GM12878 (cell line): ENCODE data around the gene DENND1A. TPM values are rescaled to one million over a fixed set of nuclear protein-coding genes. Genes with fewer than 3 reads are reported as not detected.

Source experiments
- ATAC-seq: fragments of 200-7000 bp; cut with Tn5 transposase; 3 replicates; pipeline ENCODE4 v1.9.1; 2020; ENCODE audit warnings: mild to moderate bottlenecking, moderate library complexity
- BruUV-seq: library from RNA; stranded (reverse); fragments of 400-500 nt; replicated peaks from 2 replicates; lab custom pipeline; 2021; lab: Mats Ljungman, UMichigan
- CTCF ChIA-PET: fragments of 300-600 bp; sonication (Branson Sonifier 250); formaldehyde crosslinking; extraction: SDS; loops from one replicate; lab custom pipeline; 2021; ENCODE audit warnings: inconsistent platforms; lab: Yijun Ruan, JAX
- POLR2A ChIA-PET: fragments of 350-600 bp; formaldehyde crosslinking; extraction: SDS; loops from one replicate; lab custom pipeline; 2021; ENCODE audit warnings: inconsistent platforms; lab: Charles Lee
- RAD21 ChIA-PET: fragments of 300-600 bp; sonication (Branson Sonifier 250); formaldehyde crosslinking; loops from one replicate; lab custom pipeline; 2023; ENCODE audit warnings: antibody characterized with exemption; ENCODE audit not compliant: unreplicated experiment; lab: Charles Lee
- SMC1A ChIA-PET: fragments of 300-600 bp; sonication (Branson Sonifier 250); formaldehyde crosslinking; loops from one replicate; lab custom pipeline; 2023; ENCODE audit not compliant: unreplicated experiment, uncharacterized antibody; lab: Charles Lee
- DNase-seq: peaks from one replicate; pipeline ENCODE4 v3.0.0-alpha.2; 2011; ENCODE audit warnings: low read depth, low spot score
- FAIRE-seq: peaks from 3 replicates; lab custom pipeline; 2011; peaks lifted over from hg19 to GRCh38; lab: Jason Lieb, UNC
- H2AFZ ChIP-seq: 2 replicates; pipeline ENCODE4 v1.6.0; 2011; ENCODE audit warnings: low read depth, low read length, control low read depth; ENCODE audit not compliant: control insufficient read depth
- H3K27ac ChIP-seq: 2 replicates; pipeline ENCODE4 v1.5.1; 2011; ENCODE audit warnings: control low read depth; ENCODE audit not compliant: control insufficient read depth, insufficient read depth
- H3K27me3 ChIP-seq, 2 experiments: replicated peaks in 1 of 2; 2 replicates each; pipeline versions ENCODE4 v1.6.0 to v1.6.1; 2011; ENCODE audit warnings: low read length in 1 of 2; ENCODE audit not compliant: control insufficient read depth in 2 of 2, insufficient read depth in 2 of 2
- H3K36me3 ChIP-seq, 2 experiments: 2 replicates each; pipeline ENCODE4 v1.5.1; 2011; ENCODE audit warnings: low read length in 1 of 2; ENCODE audit not compliant: control insufficient read depth in 2 of 2, insufficient read depth in 2 of 2
- H3K4me1 ChIP-seq: 2 replicates; pipeline ENCODE4 v1.6.1; 2011; ENCODE audit warnings: mild to moderate bottlenecking, low read length, moderate library complexity, mixed read lengths; ENCODE audit not compliant: control insufficient read depth, insufficient read depth
- H3K4me2 ChIP-seq: 2 replicates; pipeline ENCODE4 v1.6.0; 2011; ENCODE audit warnings: control low read depth; ENCODE audit not compliant: control insufficient read depth, insufficient read depth
- H3K4me3 ChIP-seq: fragments of 200-600 bp; sonication (generic); 2 replicates; pipeline ENCODE4 v1.5.1; 2016
- H3K79me2 ChIP-seq: 2 replicates; pipeline ENCODE4 v1.6.0; 2011; ENCODE audit warnings: low read length; ENCODE audit not compliant: control insufficient read depth, insufficient read depth
- H3K9ac ChIP-seq: 2 replicates; pipeline ENCODE4 v1.8.0; 2011; ENCODE audit warnings: low read length, control low read depth, mixed read lengths; ENCODE audit not compliant: control insufficient read depth, insufficient read depth
- H3K9me3 ChIP-seq: replicated peaks from 3 replicates; pipeline ENCODE4 v1.5.1; 2011; ENCODE audit warnings: mild to moderate bottlenecking, low read length; ENCODE audit not compliant: control insufficient read depth, insufficient read depth
- H4K20me1 ChIP-seq: 2 replicates; pipeline ENCODE4 v1.6.0; 2011; ENCODE audit not compliant: control insufficient read depth, insufficient read depth
- BRCA1 ChIP-seq: IDR thresholded peaks from 2 replicates; pipeline ENCODE4 v1.6.1; 2011; ENCODE audit warnings: low read depth, low read length, improper control_type of control experiment
- CHD4 ChIP-seq: fragments of 200-600 bp; sonication (generic); IDR thresholded peaks from 2 replicates; pipeline ENCODE4 v1.6.1; 2016; ENCODE audit warnings: mild to moderate bottlenecking
- EGR1 ChIP-seq, 2 experiments: IDR thresholded peaks; 1 replicate in 1 of 2; 2 replicates in 1 of 2; pipeline ENCODE4 v1.6.1; 2011 to 2012; ENCODE audit warnings: low read depth in 2 of 2, low read length in 2 of 2, borderline replicate concordance in 1 of 2, mild to moderate bottlenecking in 1 of 2, moderate library complexity in 1 of 2
- EP300 ChIP-seq, 2 experiments: fragments of 150-350 bp in 1 of 2; IDR thresholded peaks; 2 replicates each; pipeline ENCODE4 v1.6.1; 2011 to 2012; ENCODE audit warnings: low read depth in 2 of 2, low read length in 2 of 2, borderline replicate concordance in 1 of 2, improper control_type of control experiment in 1 of 2, inconsistent platforms in 1 of 2; ENCODE audit not compliant: control insufficient read depth in 1 of 2
- IKZF2 ChIP-seq, 2 experiments: fragments of 450-650 bp; IDR thresholded peaks; 2 replicates each; pipeline ENCODE4 v1.6.1; 2017; ENCODE audit warnings: mild to moderate bottlenecking in 2 of 2, moderate library complexity in 2 of 2
- KAT2A ChIP-seq: conservative IDR thresholded peaks from 2 replicates; pipeline ENCODE4 v1.6.1; 2011; ENCODE audit warnings: low read depth, low read length; ENCODE audit not compliant: control insufficient read depth
- MTA2 ChIP-seq: fragments of 450-650 bp; IDR thresholded peaks from 2 replicates; pipeline ENCODE4 v1.6.1; 2016; ENCODE audit warnings: low read depth, mild to moderate bottlenecking, moderate library complexity
- NBN ChIP-seq: fragments of 450-650 bp; IDR thresholded peaks from 2 replicates; pipeline ENCODE4 v1.6.1; 2016
- NFIC ChIP-seq: IDR thresholded peaks from 2 replicates; pipeline ENCODE4 v1.6.1; 2012; ENCODE audit warnings: low read depth, mild to moderate bottlenecking, inconsistent platforms, low read length, moderate library complexity
- NFYB ChIP-seq: IDR thresholded peaks from 2 replicates; pipeline ENCODE4 v1.6.1; 2011; ENCODE audit warnings: low read depth, mild to moderate bottlenecking, low read length, improper control_type of control experiment, moderate library complexity; ENCODE audit not compliant: insufficient read depth
- PAX8 ChIP-seq: fragments of 450-650 bp; IDR thresholded peaks from 2 replicates; pipeline ENCODE4 v1.6.1; 2017; ENCODE audit warnings: mild to moderate bottlenecking, moderate library complexity
- SMAD1 ChIP-seq: fragments of 450-650 bp; IDR thresholded peaks from 2 replicates; pipeline ENCODE4 v1.6.1; 2018; ENCODE audit warnings: mild to moderate bottlenecking, low read depth; ENCODE audit not compliant: partially characterized antibody
- SRF ChIP-seq, 2 experiments: IDR thresholded peaks; 2 replicates each; pipeline ENCODE4 v1.6.1; 2011; ENCODE audit warnings: low read depth in 2 of 2, low read length in 2 of 2, mild to moderate bottlenecking in 1 of 2, moderate library complexity in 1 of 2
- WGBS: methylation state at CpG from one replicate; pipeline ENCODE4 v1.1.6; 2016; ENCODE audit warnings: low lambda C conversion rate; ENCODE audit not compliant: insufficient replicate concordance, insufficient coverage; ENCODE audit errors: missing lambda C conversion rate; 5-methylcytosine and 5-hydroxymethylcytosine counted together
- in situ Hi-C: fragments of 300-500 bp; cut with MboI; formaldehyde crosslinking; loops from 9 replicates; pipeline ENCODE4 v1.14.3; 2018; ENCODE audit warnings: mixed read lengths
- intact Hi-C: fragments of 100-400 bp; cut with micrococcal nuclease; formaldehyde crosslinking; loops from one replicate; pipeline ENCODE4 v1.14.2; 2022; ENCODE audit not compliant: unreplicated experiment
- polyA plus RNA-seq, 11 experiments: library from polyadenylated mRNA; depleted of rRNA in 4 of 11; unstranded in 6 of 11; stranded (reverse) in 5 of 11; fragments of >200 nt; fragmentation: Nextera tagmentation in 4 of 11; fragmentation: Illumina TruSeq in 1 of 11; extraction: Ambion mirVana in 4 of 11; extraction: Trizol in 1 of 11; gene quantifications; 1 replicate in 1 of 11; 2 replicates in 10 of 11; pipeline versions ENCODE4 v1.2.1 to v1.2.3, GENCODE V29; 2011 to 2016; ENCODE audit warnings: inconsistent platforms in 2 of 11, missing spikeins in 2 of 11, low read depth in 1 of 11
- total RNA-seq, 4 experiments: library from RNA; depleted of rRNA in 3 of 4; stranded (reverse); fragments of >200 nt in 3 of 4; fragmentation: Illumina TruSeq in 1 of 4; extraction: Trizol in 1 of 4; gene quantifications; 2 replicates each; pipeline versions ENCODE4 v1.2.1 to v1.2.3, GENCODE V29; 2013 to 2021
- TF ChIP-seq, protein P1 (sequence below): fragments of 450-650 bp; IDR thresholded peaks from 2 replicates; pipeline ENCODE4 v1.6.1; 2017; ENCODE audit warnings: mild to moderate bottlenecking

The DENND1A gene
- total and polyA plus RNA-seq, 10 of the 15 experiments (the other 5 are each of a cell fraction or from before 2014, with no cell fraction given): 14.1 to 48.6 (median 35.2) TPM

DNA sequence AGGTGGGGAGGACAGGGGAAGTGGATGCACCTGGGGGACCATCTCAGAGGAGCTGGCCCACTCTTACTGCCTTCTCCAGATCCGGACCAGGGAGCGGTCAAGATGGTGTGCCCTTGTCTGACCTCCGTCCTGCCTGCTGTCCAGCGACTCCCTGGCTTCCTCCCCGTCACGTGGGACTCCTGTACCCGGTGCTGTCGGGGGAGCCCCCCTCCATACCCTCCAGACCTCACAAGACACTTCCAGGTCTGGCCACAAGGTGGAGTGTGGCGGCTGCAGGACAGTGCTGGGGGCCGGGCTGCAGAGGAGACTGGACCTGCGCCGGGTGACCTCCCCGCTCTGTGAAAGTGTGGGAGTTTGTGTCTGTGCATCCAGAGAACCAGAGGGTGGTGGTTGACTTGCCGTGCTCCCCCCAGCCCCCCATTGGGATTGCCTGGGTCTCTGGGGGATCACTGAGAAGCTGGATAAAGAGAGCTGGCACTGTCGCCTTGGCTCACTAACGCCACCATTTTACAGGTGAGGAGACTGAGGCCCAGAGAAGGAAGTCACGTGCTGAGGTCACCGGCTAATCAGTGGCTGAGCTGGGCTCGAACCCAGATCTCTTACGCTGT lies 575.8 kb downstream of the DENND1A start (continued):
- TF ChIP-seq NFYB: no peak
- no peak for TF ChIP-seq CHD4
- no peak for TF ChIP-seq BRCA1

DNA sequence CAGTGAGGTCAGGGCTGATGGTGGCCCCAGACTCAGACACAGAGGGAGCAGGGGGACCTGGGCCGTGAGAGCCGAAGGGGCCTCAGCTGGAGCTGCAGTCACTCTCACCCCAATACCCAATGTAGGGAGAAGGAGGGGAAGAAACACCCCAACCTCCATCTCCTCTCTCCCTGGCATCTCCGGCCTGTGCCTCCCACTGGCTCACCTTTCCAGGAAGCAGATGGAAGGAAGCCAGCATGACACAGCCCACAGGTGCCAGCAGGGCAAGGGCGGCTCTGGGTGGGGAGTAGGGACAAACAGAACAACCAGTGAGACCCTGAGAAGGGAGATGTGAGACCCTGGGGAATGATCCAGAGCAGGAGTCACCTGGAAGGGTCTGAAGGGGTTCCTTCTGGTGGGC lies 576.9 kb downstream of the DENND1A start:
- Histone ChIP-seq H2AFZ (no peak overlapping the region), H3K4me3 (no peak overlapping the region), H3K9me3 (no peaks in the 10 kb centered on the region)
- CTCF ChIA-PET: interaction anchor here (1.6 to 4.3 kb wide), 4 partner anchors 8 to 272 kb away, joined by 4 to 58 read pairs (median 26); no protein-coding TSS in a partner anchor
- intact Hi-C loops: loop anchor here (10.0 kb wide), 1 partner anchor 358 kb away; no protein-coding TSS in a partner anchor
- POLR2A ChIA-PET: no interaction called here
- TF ChIP-seq MTA2 (no peak), EGR1 (IDR thresholded peaks at IDR 0.05; ENCODE audit: borderline replicate concordance in 1 of 2, low read depth in 2 of 2, low read length in 2 of 2) (no peak), KAT2A (no peak), EP300 (IDR thresholded peaks at IDR 0.05; ENCODE audit: borderline replicate concordance in 1 of 2, control insufficient read depth in 1 of 2, low read depth in 2 of 2, low read length in 2 of 2) (no peak), NBN (no peak), NFIC (no peak), IKZF2 (IDR thresholded peaks at IDR 0.05) (no peak), SMAD1 (no peak), SRF (IDR thresholded peaks at IDR 0.05; ENCODE audit: low read depth in 2 of 2, low read length in 2 of 2) (no peak), PAX8 (no peak)
- TF ChIP-seq, protein P1, sequence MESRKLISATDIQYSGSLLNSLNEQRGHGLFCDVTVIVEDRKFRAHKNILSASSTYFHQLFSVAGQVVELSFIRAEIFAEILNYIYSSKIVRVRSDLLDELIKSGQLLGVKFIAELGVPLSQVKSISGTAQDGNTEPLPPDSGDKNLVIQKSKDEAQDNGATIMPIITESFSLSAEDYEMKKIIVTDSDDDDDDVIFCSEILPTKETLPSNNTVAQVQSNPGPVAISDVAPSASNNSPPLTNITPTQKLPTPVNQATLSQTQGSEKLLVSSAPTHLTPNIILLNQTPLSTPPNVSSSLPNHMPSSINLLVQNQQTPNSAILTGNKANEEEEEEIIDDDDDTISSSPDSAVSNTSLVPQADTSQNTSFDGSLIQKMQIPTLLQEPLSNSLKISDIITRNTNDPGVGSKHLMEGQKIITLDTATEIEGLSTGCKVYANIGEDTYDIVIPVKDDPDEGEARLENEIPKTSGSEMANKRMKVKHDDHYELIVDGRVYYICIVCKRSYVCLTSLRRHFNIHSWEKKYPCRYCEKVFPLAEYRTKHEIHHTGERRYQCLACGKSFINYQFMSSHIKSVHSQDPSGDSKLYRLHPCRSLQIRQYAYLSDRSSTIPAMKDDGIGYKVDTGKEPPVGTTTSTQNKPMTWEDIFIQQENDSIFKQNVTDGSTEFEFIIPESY: no peak
- TF ChIP-seq, all 136 proteins: peak for 0
- ChIA-PET RAD21 (interaction anchor here (0.7 to 3.1 kb wide), 2 partner anchors 34 to 687 kb away, joined by 3 to 13 read pairs; no protein-coding TSS in a partner anchor), SMC1A (interaction anchor here (1.0 to 3.5 kb wide), 4 partner anchors 33 to 270 kb away, joined by 3 to 21 read pairs (median 4); no protein-coding TSS in a partner anchor)
- 60% methylated on average over 4 of the region's 4 CpGs for WGBS
- H3K27ac ChIP-seq: no peak overlapping the region
- no peak overlapping the region for H3K9ac ChIP-seq
- no TSS peak for BruUV-seq
- in situ Hi-C loops: loop anchor here (5.0 to 10.0 kb wide), 4 partner anchors 34 to 888 kb away; partner anchors contain the start of gene PDCL
- no peaks in the 10 kb centered on the region for H3K4me1 ChIP-seq
- no peak for DNase-seq
- FAIRE-seq: no peak
- no peak overlapping the region for H3K4me2 ChIP-seq
- no peaks in the 10 kb centered on the region for H3K36me3 ChIP-seq
- H3K79me2 ChIP-seq: no peaks in the 10 kb centered on the region
- no peak for ATAC-seq
- H4K20me1 ChIP-seq: no peaks in the 10 kb centered on the region
- H3K27me3 ChIP-seq: no peaks in the 10 kb centered on the region; a peak in 1 of 4 replicates
